HUES48 (cell line): ENCODE data around the gene PXK.

Source experiments
- H3K27ac ChIP-seq: one replicate; pipeline ENCODE4 v1.7.0; 2013; ENCODE audit warnings: low read depth, low read length, inconsistent platforms
- H3K27me3 ChIP-seq: 2 replicates; pipeline ENCODE4 v1.6.1; 2013; ENCODE audit warnings: mild to moderate bottlenecking, low read length; ENCODE audit not compliant: control insufficient read depth, insufficient read depth
- H3K36me3 ChIP-seq: 2 replicates; pipeline ENCODE4 v1.6.1; 2013; ENCODE audit warnings: low read length; ENCODE audit not compliant: control insufficient read depth, insufficient read depth
- H3K4me1 ChIP-seq: 2 replicates; pipeline ENCODE4 v1.6.1; 2013; ENCODE audit warnings: mild to moderate bottlenecking, low read length; ENCODE audit not compliant: control insufficient read depth, insufficient read depth
- H3K4me3 ChIP-seq: 2 replicates; pipeline ENCODE4 v1.5.1; 2013; ENCODE audit warnings: mild to moderate bottlenecking, low read depth, low read length
- H3K9ac ChIP-seq: 2 replicates; pipeline ENCODE4 v1.6.1; 2013; ENCODE audit warnings: mild to moderate bottlenecking, low read depth, low read length, moderate library complexity
- H3K9me3 ChIP-seq: 2 replicates; pipeline ENCODE4 v1.6.1; 2013; ENCODE audit warnings: low read length; ENCODE audit not compliant: control insufficient read depth, insufficient read depth

The PXK gene

DNA sequence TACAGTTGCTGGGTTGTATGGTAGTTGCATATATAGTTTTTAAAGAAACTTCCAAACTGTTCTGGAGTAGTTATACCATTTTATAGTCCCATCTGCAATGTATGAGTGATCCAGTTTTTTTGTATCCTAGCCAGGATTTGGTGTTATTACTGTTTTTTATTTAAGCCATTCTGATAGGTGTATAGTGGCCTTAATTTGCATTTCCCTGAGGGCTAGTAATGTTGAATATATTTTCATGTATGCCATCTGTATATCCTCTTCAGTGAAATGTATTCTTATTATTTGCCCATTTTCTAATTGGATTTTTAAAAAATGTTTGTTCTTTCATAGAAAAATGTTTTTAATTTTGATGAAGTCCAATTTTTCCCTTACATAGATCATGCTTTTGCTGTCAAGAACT, 29.2 kb downstream of the PXK start:
- no peaks in the 10 kb centered on the region for H3K36me3 ChIP-seq

DNA sequence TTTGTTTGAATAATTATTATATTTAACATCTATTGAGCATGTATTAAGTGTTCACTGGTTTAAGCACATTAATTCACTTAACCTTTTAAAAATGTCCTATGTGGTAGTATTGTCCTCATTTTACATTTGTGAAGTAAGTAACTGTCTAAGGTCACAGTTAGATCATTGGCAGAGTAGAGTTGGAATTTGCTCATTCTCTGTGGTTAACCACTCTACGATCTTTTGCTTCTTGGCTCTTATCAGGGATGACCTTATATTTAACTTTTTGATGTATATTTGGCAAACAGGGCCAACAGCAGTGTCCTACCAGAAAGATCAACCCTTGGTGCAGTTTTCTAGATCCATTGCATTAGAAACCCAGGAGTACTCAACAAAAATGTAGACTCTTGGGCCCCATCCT, 34.0 kb downstream of the PXK start:
- Histone ChIP-seq H3K36me3 (no peaks in the 10 kb centered on the region), H3K27ac (no peak overlapping the region), H3K27me3 (no peaks in the 10 kb centered on the region), H3K9ac (no peak overlapping the region), H3K4me1 (peaks cover 13% of the 10 kb centered on the region), H3K9me3 (no peaks in the 10 kb centered on the region), H3K4me3 (no peak overlapping the region)

More for the DNA sequence above, 29.2 kb downstream of the PXK start:
- Histone ChIP-seq H3K9ac (no peak overlapping the region), H3K9me3 (no peaks in the 10 kb centered on the region), H3K27ac (no peak overlapping the region), H3K4me3 (no peak overlapping the region), H3K4me1 (peaks cover 13% of the 10 kb centered on the region), H3K27me3 (no peaks in the 10 kb centered on the region)

- Histone ChIP-seq H3K36me3 (no peaks in the 10 kb centered on the region), H3K4me3 (no peak overlapping the region), H3K9me3 (no peaks in the 10 kb centered on the region), H3K27me3 (no peaks in the 10 kb centered on the region), H3K27ac (no peak overlapping the region), H3K9ac (no peak overlapping the region), H3K4me1 (peaks cover 13% of the 10 kb centered on the region)
These were observed 36.3 kb downstream of the PXK start for GRCh38 chr3:58369038-58369437.

DNA sequence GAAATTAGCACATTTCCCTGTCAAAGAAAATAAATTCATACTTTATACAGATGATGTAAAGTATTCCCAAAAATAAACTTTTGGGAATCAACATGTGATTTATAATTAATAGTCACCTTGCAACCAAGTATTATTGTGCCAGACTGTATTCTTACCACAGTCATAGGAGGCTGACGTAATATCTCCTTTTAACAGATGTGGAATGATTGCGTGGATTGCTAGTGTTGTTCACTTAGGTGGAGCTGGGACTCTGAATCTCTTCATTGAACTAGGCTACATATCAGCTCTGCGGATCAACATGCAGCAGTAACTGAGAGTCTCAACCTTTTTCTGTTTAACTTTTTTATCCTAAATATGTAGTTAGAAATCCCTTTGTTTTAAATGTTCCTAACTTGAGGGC, 37.2 kb downstream of the PXK start:
- Histone ChIP-seq H3K4me1 (peaks cover 13% of the 10 kb centered on the region), H3K4me3 (no peak overlapping the region), H3K36me3 (no peaks in the 10 kb centered on the region), H3K9me3 (no peaks in the 10 kb centered on the region), H3K9ac (no peak overlapping the region), H3K27ac (no peak overlapping the region), H3K27me3 (no peaks in the 10 kb centered on the region)

- Histone ChIP-seq H3K4me1 (peaks cover 10% of the 10 kb centered on the region), H3K27me3 (no peaks in the 10 kb centered on the region), H3K36me3 (no peaks in the 10 kb centered on the region), H3K9me3 (no peaks in the 10 kb centered on the region), H3K4me3 (no peak overlapping the region), H3K27ac (no peak overlapping the region), H3K9ac (no peak overlapping the region)
These were observed 37.7 kb downstream of the PXK start for GRCh38 chr3:58370407-58370806.

DNA sequence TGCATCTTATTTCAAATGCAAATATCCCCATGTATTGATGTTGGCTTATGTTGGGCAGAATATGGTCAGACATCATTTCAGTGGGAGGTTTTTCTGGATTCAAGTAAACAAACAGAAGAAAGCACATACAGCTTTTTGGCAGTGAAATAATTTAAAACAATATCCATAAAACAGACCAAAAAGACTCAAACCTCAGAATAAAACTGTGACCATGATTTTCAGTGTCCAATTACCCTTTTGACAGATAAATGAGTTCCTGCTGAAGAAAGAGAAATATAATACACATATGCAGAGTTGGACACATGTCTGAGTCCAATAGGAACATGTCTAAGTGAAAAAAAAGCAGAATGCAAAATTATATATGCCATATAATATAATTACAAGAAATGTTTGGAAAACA, 39.1 kb downstream of the PXK start:
- H3K9ac ChIP-seq = no peak overlapping the region
- H3K27me3 ChIP-seq = no peaks in the 10 kb centered on the region
- H3K27ac ChIP-seq = no peak overlapping the region
- no peaks in the 10 kb centered on the region for H3K4me1 ChIP-seq
- no peak overlapping the region for H3K4me3 ChIP-seq
- H3K9me3 ChIP-seq = no peaks in the 10 kb centered on the region
- H3K36me3 ChIP-seq = no peaks in the 10 kb centered on the region

DNA sequence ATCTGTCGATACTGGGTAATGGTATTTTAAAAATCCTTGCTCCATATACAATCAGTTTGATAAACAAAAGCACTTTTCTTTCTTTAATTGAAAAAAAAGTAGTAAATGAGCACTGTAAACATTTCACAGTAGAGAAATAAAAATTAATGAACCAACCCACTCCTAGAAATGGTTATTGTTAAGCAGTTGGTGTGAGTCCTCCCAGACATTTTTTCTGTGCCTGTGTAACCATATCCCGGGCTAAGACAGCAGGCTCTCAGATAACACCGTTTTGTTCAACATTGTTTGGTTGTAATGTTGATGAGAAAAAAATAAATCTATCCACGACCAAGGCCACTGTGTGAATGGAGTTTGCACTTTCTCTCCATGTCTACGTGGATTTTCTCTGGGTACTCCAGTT, 42.6 kb downstream of the PXK start:
- Histone ChIP-seq H3K36me3 (no peaks in the 10 kb centered on the region), H3K9me3 (no peaks in the 10 kb centered on the region), H3K9ac (no peak overlapping the region), H3K4me3 (no peak overlapping the region), H3K27me3 (no peaks in the 10 kb centered on the region), H3K4me1 (no peaks in the 10 kb centered on the region), H3K27ac (no peak overlapping the region)

GRCh38 chr3:58377168-58377567, 44.5 kb downstream of the PXK start:
- H3K27ac ChIP-seq = no peak overlapping the region
- no peaks in the 10 kb centered on the region for H3K9me3 ChIP-seq
- H3K4me1 ChIP-seq = no peaks in the 10 kb centered on the region
- H3K9ac ChIP-seq = no peak overlapping the region
- no peak overlapping the region for H3K4me3 ChIP-seq
- no peaks in the 10 kb centered on the region for H3K27me3 ChIP-seq
- H3K36me3 ChIP-seq = no peaks in the 10 kb centered on the region

DNA sequence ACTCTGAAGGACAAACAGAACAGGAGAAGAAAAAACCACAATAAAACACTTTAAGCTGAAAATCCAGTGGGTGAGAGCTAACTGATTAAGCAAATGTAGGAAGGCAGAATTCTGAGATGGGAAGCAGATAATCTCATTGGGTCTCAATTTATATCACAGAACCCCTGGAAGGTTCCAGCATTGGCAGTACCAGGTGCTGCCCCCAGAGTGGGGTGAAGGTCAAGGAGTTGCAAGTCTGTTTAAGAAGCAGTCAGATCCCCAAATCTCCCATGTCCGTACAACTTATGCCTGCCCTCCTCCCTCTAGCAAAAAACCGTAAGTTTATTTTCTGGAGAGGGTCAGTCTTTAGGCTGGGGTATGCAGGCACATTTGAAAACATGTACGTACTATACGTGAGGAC, 45.1 kb downstream of the PXK start:
- Histone ChIP-seq H3K4me1 (no peaks in the 10 kb centered on the region), H3K27me3 (no peaks in the 10 kb centered on the region), H3K9ac (no peak overlapping the region), H3K9me3 (no peaks in the 10 kb centered on the region), H3K4me3 (no peak overlapping the region), H3K36me3 (no peaks in the 10 kb centered on the region), H3K27ac (no peak overlapping the region)

DNA sequence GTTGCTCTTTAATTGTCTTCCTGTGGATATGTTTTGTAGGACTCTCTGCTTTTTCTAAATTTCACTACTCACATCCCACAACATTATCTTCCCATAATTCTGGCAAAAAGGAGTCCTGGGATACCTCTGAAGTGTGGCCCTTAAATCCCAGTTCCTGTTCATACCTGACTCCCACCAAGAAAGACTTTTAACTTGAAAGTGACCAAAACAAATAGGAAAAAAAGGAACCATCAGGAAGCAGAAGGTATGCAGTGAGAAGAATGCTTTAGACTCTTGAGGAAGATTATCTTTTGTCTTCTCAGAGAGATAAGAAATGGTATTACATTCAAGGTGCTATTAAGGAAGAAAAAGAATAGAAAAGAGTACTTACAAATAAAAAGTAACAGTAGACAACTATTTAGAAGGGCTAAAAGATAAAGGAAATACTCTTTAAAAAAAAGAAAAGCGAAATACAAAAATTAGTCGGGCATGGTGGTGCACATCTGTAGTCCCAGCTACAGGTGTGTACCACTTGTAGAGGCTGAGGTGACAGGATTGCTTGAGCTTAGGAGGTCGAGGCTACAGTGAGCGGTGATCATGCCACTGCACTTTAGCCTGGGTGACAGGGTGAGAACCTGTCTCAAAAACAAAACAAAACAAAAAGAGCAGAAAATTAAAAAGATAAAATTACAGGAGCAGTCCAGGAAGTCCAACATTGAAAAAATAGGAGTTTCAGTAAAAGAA, 46.8 kb downstream of the PXK start:
- H3K27ac ChIP-seq = no peak overlapping the region
- H3K27me3 ChIP-seq = no peaks in the 10 kb centered on the region
- no peak overlapping the region for H3K9ac ChIP-seq
- H3K4me3 ChIP-seq = no peak overlapping the region
- H3K36me3 ChIP-seq = no peaks in the 10 kb centered on the region
- no peaks in the 10 kb centered on the region for H3K4me1 ChIP-seq
- H3K9me3 ChIP-seq = no peaks in the 10 kb centered on the region

- no peak overlapping the region for H3K4me3 ChIP-seq
- no peaks in the 10 kb centered on the region for H3K9me3 ChIP-seq
- H3K27ac ChIP-seq = no peak overlapping the region
- no peak overlapping the region for H3K9ac ChIP-seq
- no peaks in the 10 kb centered on the region for H3K27me3 ChIP-seq
- no peaks in the 10 kb centered on the region for H3K36me3 ChIP-seq
- H3K4me1 ChIP-seq = peaks cover 8% of the 10 kb centered on the region; the same call in 1 of the 2 replicates
These were observed 50.8 kb downstream of the PXK start for GRCh38 chr3:58383476-58383875.
